CD4-positive, alpha-beta T cell (primary cell): ENCODE data around the gene DHX29. TPM values are rescaled to one million over a fixed set of nuclear protein-coding genes. Genes with fewer than 3 reads are reported as not detected.

Source experiments
- ATAC-seq: fragments of 200-7000 bp; cut with Tn5 transposase; one replicate; pipeline ENCODE4 v1.10.0; 2022; ENCODE audit warnings: mild to moderate bottlenecking; ENCODE audit not compliant: poor library complexity
- CTCF ChIA-PET: fragments of 350-600 bp; sonication (Branson Sonifier 250); formaldehyde crosslinking; loops from one replicate; lab custom pipeline; 2021; ENCODE audit warnings: antibody characterized with exemption, inconsistent platforms; lab: Charles Lee
- POLR2A ChIA-PET: fragments of 350-600 bp; sonication (Branson Sonifier 250); formaldehyde crosslinking; loops from one replicate; lab custom pipeline; 2021; ENCODE audit warnings: antibody characterized with exemption, inconsistent platforms; lab: Charles Lee
- DNase-seq, 14 experiments: peaks; one replicate each; pipeline ENCODE4 v3.0.0-alpha.2; 2013 to 2020; ENCODE audit warnings: mixed read lengths in 2 of 14
- H3K27ac ChIP-seq, 2 donors: one replicate each; pipeline versions ENCODE4 v1.5.1 to v1.7.0; 2013; ENCODE audit warnings: low read length in 2 of 2, low read depth in 1 of 2, mild to moderate bottlenecking in 1 of 2
- H3K27me3 ChIP-seq, 2 experiments: 1 replicate in 1 of 2; 2 replicates in 1 of 2; pipeline versions ENCODE4 v1.6.1 to v1.7.0; 2013; ENCODE audit warnings: low read length in 2 of 2, control low read depth in 1 of 2, mild to moderate bottlenecking in 1 of 2, moderate library complexity in 1 of 2; ENCODE audit not compliant: insufficient read depth in 2 of 2, control insufficient read depth in 1 of 2
- H3K36me3 ChIP-seq: one replicate; pipeline ENCODE4 v1.6.1; 2013; ENCODE audit warnings: low read length, control low read depth; ENCODE audit not compliant: insufficient read depth
- H3K4me1 ChIP-seq: one replicate; pipeline ENCODE4 v1.6.1; 2013; ENCODE audit warnings: low read length, control low read depth; ENCODE audit not compliant: insufficient read depth
- H3K4me3 ChIP-seq: one replicate; pipeline ENCODE4 v1.5.1; 2013; ENCODE audit warnings: mild to moderate bottlenecking, low read length, moderate library complexity
- H3K9me3 ChIP-seq, 2 experiments: 1 replicate in 1 of 2; 2 replicates in 1 of 2; pipeline versions ENCODE4 v1.6.1 to v1.7.0; 2013; ENCODE audit warnings: low read length in 2 of 2, mild to moderate bottlenecking in 2 of 2, control low read depth in 1 of 2, moderate library complexity in 1 of 2; ENCODE audit not compliant: control insufficient read depth in 1 of 2, insufficient read depth in 1 of 2
- H3K27ac Mint-ChIP-seq: one replicate; pipeline ENCODE4 v1.8.0; 2020; ENCODE audit warnings: mixed read lengths
- H3K27me3 Mint-ChIP-seq: one replicate; pipeline ENCODE4 v1.8.0; 2021; ENCODE audit warnings: mixed read lengths
- H3K36me3 Mint-ChIP-seq: one replicate; pipeline ENCODE4 v1.8.0; 2021; ENCODE audit warnings: low read depth, mixed read lengths
- H3K4me1 Mint-ChIP-seq: one replicate; pipeline ENCODE4 v1.8.0; 2021; ENCODE audit warnings: low read depth, mixed read lengths
- H3K4me3 Mint-ChIP-seq: one replicate; pipeline ENCODE4 v1.8.0; 2020; ENCODE audit warnings: mild to moderate bottlenecking, mixed read lengths
- H3K9me3 Mint-ChIP-seq: one replicate; pipeline ENCODE4 v1.8.0; 2020; ENCODE audit warnings: mixed read lengths
- CTCF ChIP-seq: fragments of 200-600 bp; IDR thresholded peaks from one replicate; pipeline ENCODE4 v1.8.0; 2022; ENCODE audit warnings: antibody characterized with exemption, mild to moderate bottlenecking
- intact Hi-C, 2 experiments: fragments of 100-400 bp; cut with DNase I in 1 of 2; cut with micrococcal nuclease in 1 of 2; formaldehyde crosslinking; loops; one replicate each; pipeline versions ENCODE4 v1.15.1 to v1.9.0; 2023 to 2025; cut with DNase I, micrococcal nuclease
- total RNA-seq, 174 experiments: library from RNA in 2 of 174; stranded (reverse) in 2 of 174; gene quantifications; one replicate each; pipeline ENCODE4 v1.2.3 and lab custom pipeline; 2021 to 2026

The DHX29 gene
- total RNA-seq, 2 experiments from 2014 or later: 13.8 to 17.9 TPM

- POLR2A ChIA-PET: interaction anchor here (0.6 to 2.6 kb wide), 17 partner anchors 8 to 1867 kb away, joined by 3 to 27 read pairs (median 4); partner anchors contain the start of genes GPBP1 and GPX8
- Histone ChIP-seq H3K27ac (peak overlapping the region; percentile 88 to 90), H3K27me3 (no peaks in the 10 kb centered on the region), H3K36me3 (no peaks in the 10 kb centered on the region), H3K9me3 (no peaks in the 10 kb centered on the region), H3K4me1 (peaks cover 29% of the 10 kb centered on the region), H3K4me3 (peak overlapping the region; percentile 94)
- Mint-ChIP-seq H3K9me3 (no peaks in the 10 kb centered on the region), H3K36me3 (peaks cover 17% of the 10 kb centered on the region), H3K27ac (no peak overlapping the region), H3K4me3 (no peak overlapping the region), H3K27me3 (no peaks in the 10 kb centered on the region), H3K4me1 (peaks cover 35% of the 10 kb centered on the region)
- no peak for ATAC-seq
- DNase-seq: peak in 1 of 14 experiments; percentile 2
- no peak for TF ChIP-seq CTCF
- CTCF ChIA-PET: interaction anchor here (0.6 to 1.3 kb wide), 3 partner anchors 10 to 789 kb away, joined by 3 to 5 read pairs (median 3); partner anchors contain the start of gene SNX18
- intact Hi-C loops: loop anchor here (2.0 to 10.0 kb wide), 7 partner anchors 132 to 1865 kb away; partner anchors contain the start of genes CDC20B (in 1 of the 2), GPBP1 (in 1 of the 2), GZMA (in 1 of the 2) and SLC38A9 (in 1 of the 2)
These were observed 682 bp downstream of the DHX29 start for GRCh38 chr5:55306641-55307382.

GRCh38 chr5:55305345-55305744, 2.1 kb downstream of the DHX29 start:
- Mint-ChIP-seq H3K4me3 (no peak overlapping the region), H3K4me1 (peaks cover 21% of the 10 kb centered on the region), H3K27ac (no peak overlapping the region), H3K36me3 (peaks cover 16% of the 10 kb centered on the region), H3K9me3 (no peaks in the 10 kb centered on the region), H3K27me3 (no peaks in the 10 kb centered on the region)
- peaks cover 23% of the 10 kb centered on the region for H3K4me1 ChIP-seq
- ATAC-seq (no peak), DNase-seq (no peak)
- no peak for TF ChIP-seq CTCF
- peaks cover 6% of the 10 kb centered on the region for H3K36me3 ChIP-seq
- H3K4me3 ChIP-seq: no peak overlapping the region
- H3K9me3 ChIP-seq: peaks cover 0 to 4% of the 10 kb centered on the region in 2 experiments
- ChIA-PET POLR2A (no interaction called here), CTCF (interaction anchor here (1.3 kb wide), 1 partner anchor 8 kb away, joined by 5 read pairs; no protein-coding TSS in a partner anchor)
- intact Hi-C loops: loop anchor here (5.0 to 10.0 kb wide), 6 partner anchors 131 to 1867 kb away; partner anchors contain the start of genes CDC20B (in 1 of the 2), GPBP1 (in 1 of the 2), GZMA (in 1 of the 2) and SNX18 (in 1 of the 2)
- no peak overlapping the region for H3K27ac ChIP-seq
- no peaks in the 10 kb centered on the region for H3K27me3 ChIP-seq

GRCh38 chr5:55304584-55304983, 2.9 kb downstream of the DHX29 start:
- CTCF ChIA-PET: no interaction called here
- H3K9me3 ChIP-seq: peaks cover 0 to 4% of the 10 kb centered on the region in 2 experiments
- H3K36me3 ChIP-seq: peaks cover 6% of the 10 kb centered on the region
- POLR2A ChIA-PET: interaction anchor here (0.6 kb wide), 1 partner anchor 246 kb away, joined by 3 read pairs; no protein-coding TSS in a partner anchor
- peak overlapping the region; percentile 13 for H3K4me3 Mint-ChIP-seq
- no peak overlapping the region for H3K27ac Mint-ChIP-seq
- no peak for DNase-seq
- no peak overlapping the region for H3K4me3 ChIP-seq
- H3K27me3 ChIP-seq: no peaks in the 10 kb centered on the region
- no peaks in the 10 kb centered on the region for H3K9me3 Mint-ChIP-seq
- intact Hi-C loops: loop anchor here (10.0 kb wide), 2 partner anchors 130 to 200 kb away; partner anchors contain the start of genes CDC20B (in 1 of the 2) and GZMA (in 1 of the 2)
- peaks cover 19% of the 10 kb centered on the region for H3K36me3 Mint-ChIP-seq
- TF ChIP-seq CTCF: no peak
- H3K27ac ChIP-seq: no peak overlapping the region
- no peaks in the 10 kb centered on the region for H3K27me3 Mint-ChIP-seq
- H3K4me1 ChIP-seq: peaks cover 17% of the 10 kb centered on the region
- no peak for ATAC-seq
- H3K4me1 Mint-ChIP-seq: peaks cover 22% of the 10 kb centered on the region
